Measurements from ENCODE around the gene SYCE3.

Gene SYCE3

GRCh38 chr22:50601669-50602337 lies 39.1 kb upstream of the SYCE3 start:
- no peak for DNase-seq (ENCODE audit: low read depth)
- H3K4me3 ChIP-seq (ENCODE audit: low read depth, low read length), result no peak overlapping the region

- H3K4me3 ChIP-seq (ENCODE audit: low read depth, low read length), result no peak overlapping the region
- no peak for DNase-seq (ENCODE audit: low read depth)
Observed at GRCh38 chr22:50600967-50601668, 38.4 kb upstream of the SYCE3 start.

- H3K4me3 ChIP-seq (ENCODE audit: low read depth, low read length), result peak within 1 kb of the TSS; percentile 23
- DNase-seq (ENCODE audit: low read depth), result no peak
Observed at GRCh38 chr22:50600538-50600937, 37.8 kb upstream of the SYCE3 start, which contains the start of gene MAPK8IP2. MAPK8IP2 (plus strand) TSS chr22:50600793; CDS start chr22:50600819, 26 bp downstream.

GRCh38 chr22:50599816-50600455 lies 37.2 kb upstream of the SYCE3 start:
- no peak for DNase-seq (ENCODE audit: low read depth)
- peak overlapping the region; percentile 9 for H3K4me3 ChIP-seq (ENCODE audit: low read depth, low read length)

GRCh38 chr22:50597097-50597496 lies 34.4 kb upstream of the SYCE3 start:
- no peak for DNase-seq (ENCODE audit: low read depth)
- no peak overlapping the region for H3K4me3 ChIP-seq (ENCODE audit: low read depth, low read length)

- no peak overlapping the region for H3K4me3 ChIP-seq (ENCODE audit: low read depth, low read length)
- no peak for DNase-seq (ENCODE audit: low read depth)
Observed at GRCh38 chr22:50595189-50595588, 32.5 kb upstream of the SYCE3 start.

- no peak for DNase-seq (ENCODE audit: low read depth)
- no peak overlapping the region for H3K4me3 ChIP-seq (ENCODE audit: low read depth, low read length)
Observed at GRCh38 chr22:50587407-50587806, 24.7 kb upstream of the SYCE3 start.

GRCh38 chr22:50586416-50586815 lies 23.7 kb upstream of the SYCE3 start:
- no peak overlapping the region for H3K4me3 ChIP-seq (ENCODE audit: low read depth, low read length)
- no peak for DNase-seq (ENCODE audit: low read depth)

GRCh38 chr22:50585781-50586180 lies 23.1 kb upstream of the SYCE3 start:
- no peak for DNase-seq (ENCODE audit: low read depth)
- no peak overlapping the region for H3K4me3 ChIP-seq (ENCODE audit: low read depth, low read length)

- H3K4me3 ChIP-seq (ENCODE audit: low read depth, low read length), result no peak overlapping the region
- DNase-seq (ENCODE audit: low read depth), result no peak
Observed at GRCh38 chr22:50585238-50585637, 22.5 kb upstream of the SYCE3 start.

- H3K4me3 ChIP-seq (ENCODE audit: low read depth, low read length), result no peak overlapping the region
- no peak for DNase-seq (ENCODE audit: low read depth)
Observed at GRCh38 chr22:50584106-50585096, 21.7 kb upstream of the SYCE3 start.

GRCh38 chr22:50583294-50583861 lies 20.7 kb upstream of the SYCE3 start:
- DNase-seq (ENCODE audit: low read depth), result no peak
- peak overlapping the region; percentile 76 for H3K4me3 ChIP-seq (ENCODE audit: low read depth, low read length)

GRCh38 chr22:50582493-50583293 lies 20.0 kb upstream of the SYCE3 start, which contains the start of gene CHKB:
CHKB (minus strand) TSS chr22:50582849; CDS start chr22:50582781, 68 bp downstream.
- H3K4me3 ChIP-seq (ENCODE audit: low read depth, low read length), result peak within 1 kb of the TSS; percentile 76
- peak; percentile 89 for DNase-seq (ENCODE audit: low read depth)

GRCh38 chr22:50581950-50582492 lies 19.3 kb upstream of the SYCE3 start:
- DNase-seq (ENCODE audit: low read depth), result no peak
- peak overlapping the region; percentile 76 for H3K4me3 ChIP-seq (ENCODE audit: low read depth, low read length)

GRCh38 chr22:50581031-50581949 lies 18.6 kb upstream of the SYCE3 start:
- peak overlapping the region; percentile 76 for H3K4me3 ChIP-seq (ENCODE audit: low read depth, low read length)
- DNase-seq (ENCODE audit: low read depth), result no peak

- no peak for DNase-seq (ENCODE audit: low read depth)
- H3K4me3 ChIP-seq (ENCODE audit: low read depth, low read length), result no peak overlapping the region
Observed at GRCh38 chr22:50579752-50580151, 17.0 kb upstream of the SYCE3 start.

- H3K4me3 ChIP-seq (ENCODE audit: low read depth, low read length), result no peak overlapping the region
- DNase-seq (ENCODE audit: low read depth), result no peak
Observed at GRCh38 chr22:50578776-50579310, 16.1 kb upstream of the SYCE3 start.

Measured in skeletal muscle cell (primary cell).